CMK (cell line): ENCODE results near the gene SHISA7.
"Not testable (repeated sequence)": the region's sequence is repeated elsewhere in the genome, so short reads cannot be mapped to it uniquely, and the experiment has no call there.

Experiments
- DNase-seq: peaks from one replicate; pipeline ENCODE4 v3.0.0-alpha.2; 2010; ENCODE audit warnings: low read depth

The SHISA7 gene

GRCh38 chr19:55463583-55464031 lies 20.5 kb upstream of the SHISA7 start:
- DNase-seq: no peak

GRCh38 chr19:55462722-55463121 lies 19.6 kb upstream of the SHISA7 start:
- DNase-seq: no peak

GRCh38 chr19:55461974-55462626 lies 19.0 kb upstream of the SHISA7 start:
- peak; percentile 77 for DNase-seq

GRCh38 chr19:55461259-55461973 lies 18.3 kb upstream of the SHISA7 start, which contains the start of gene ISOC2:
ISOC2 (minus strand) TSS chr19:55461642; CDS start chr19:55456486, 5,156 bp downstream.
- DNase-seq: peak; percentile 100

GRCh38 chr19:55460670-55461258 lies 17.7 kb upstream of the SHISA7 start:
- peak; percentile 75 for DNase-seq

- DNase-seq: no peak
Observed at GRCh38 chr19:55459950-55460657, 17.0 kb upstream of the SHISA7 start.

GRCh38 chr19:55459551-55459949 lies 16.4 kb upstream of the SHISA7 start:
- no peak for DNase-seq

GRCh38 chr19:55457683-55458457 lies 14.8 kb upstream of the SHISA7 start:
- no peak for DNase-seq

- no peak for DNase-seq
Observed at GRCh38 chr19:55456347-55456746, 13.2 kb upstream of the SHISA7 start.

- no peak for DNase-seq
Observed at GRCh38 chr19:55455576-55456235, 12.6 kb upstream of the SHISA7 start.

GRCh38 chr19:55454787-55455243 lies 11.7 kb upstream of the SHISA7 start:
- DNase-seq: no peak

GRCh38 chr19:55453511-55454260 lies 10.6 kb upstream of the SHISA7 start:
- no peak for DNase-seq

GRCh38 chr19:55452749-55453346 lies 9.7 kb upstream of the SHISA7 start:
- no peak for DNase-seq

- DNase-seq: no peak
Observed at GRCh38 chr19:55451965-55452748, 9.1 kb upstream of the SHISA7 start.

GRCh38 chr19:55451163-55451964 lies 8.3 kb upstream of the SHISA7 start:
- DNase-seq: no peak

- DNase-seq: no peak
Observed at GRCh38 chr19:55449469-55449868, 6.4 kb upstream of the SHISA7 start.

GRCh38 chr19:55448175-55448490 lies 5.0 kb upstream of the SHISA7 start:
- DNase-seq: not testable (repeated sequence)

GRCh38 chr19:55447421-55448174 lies 4.5 kb upstream of the SHISA7 start:
- DNase-seq: no peak
